IMR-90 (cell line): ENCODE measurements around the gene MCFD2. TPM values are rescaled to one million over a fixed set of nuclear protein-coding genes. Genes with fewer than 3 reads are reported as not detected.

Source experiments
- ATAC-seq: fragments of 200-7000 bp; cut with Tn5 transposase; 2 replicates; pipeline ENCODE4 v1.9.1; 2020; ENCODE audit warnings: low read depth, mild to moderate bottlenecking, moderate library complexity
- BruUV-seq: library from RNA; stranded (reverse); fragments of 400-500 nt; replicated peaks from 2 replicates; lab custom pipeline; 2021; lab: Mats Ljungman, UMichigan
- CTCF ChIA-PET: fragments of 300-600 bp; formaldehyde crosslinking; extraction: SDS; loops from one replicate; lab custom pipeline; 2021; ENCODE audit warnings: antibody characterized with exemption; lab: Yijun Ruan, JAX
- POLR2A ChIA-PET: fragments of 300-600 bp; sonication (Branson Sonifier 250); formaldehyde crosslinking; loops from one replicate; lab custom pipeline; 2022; ENCODE audit warnings: antibody characterized with exemption; ENCODE audit not compliant: unreplicated experiment; lab: Charles Lee
- DNase-seq: peaks from one replicate; pipeline ENCODE4 v3.0.0; 2013
- H2AFZ ChIP-seq: replicated peaks from 2 replicates; pipeline ENCODE3; 2013; ENCODE audit warnings: low read length, mild to moderate bottlenecking; ENCODE audit not compliant: poor library complexity
- H2AK5ac ChIP-seq: 2 replicates; pipeline ENCODE4 v1.6.1; 2013; ENCODE audit warnings: low read depth, low read length, inconsistent platforms
- H2AK9ac ChIP-seq: replicated peaks from 2 replicates; pipeline ENCODE3; 2013; ENCODE audit warnings: mild to moderate bottlenecking, low read depth, low read length, moderate library complexity; ENCODE audit not compliant: poor library complexity
- H2BK120ac ChIP-seq: 2 replicates; pipeline ENCODE4 v1.6.1; 2013; ENCODE audit warnings: low read depth, low read length, inconsistent platforms
- H2BK15ac ChIP-seq: 3 replicates; pipeline ENCODE4 v1.6.1; 2013; ENCODE audit warnings: low read depth, low read length, inconsistent platforms
- H2BK20ac ChIP-seq: 2 replicates; pipeline ENCODE4 v1.6.1; 2013; ENCODE audit warnings: low read depth, mild to moderate bottlenecking, inconsistent platforms, low read length, moderate library complexity
- H2BK5ac ChIP-seq: 2 replicates; pipeline ENCODE4 v1.6.1; 2013; ENCODE audit warnings: mild to moderate bottlenecking, low read depth, low read length, inconsistent platforms; ENCODE audit not compliant: poor library complexity, severe bottlenecking
- H3K14ac ChIP-seq: replicated peaks from 2 replicates; pipeline ENCODE4 v1.6.1; 2013; ENCODE audit warnings: low read depth, low read length, inconsistent platforms
- H3K18ac ChIP-seq: 2 replicates; pipeline ENCODE4 v1.6.1; 2013; ENCODE audit warnings: low read depth, low read length, control low read depth
- H3K23ac ChIP-seq: 2 replicates; pipeline ENCODE4 v1.6.1; 2013; ENCODE audit warnings: low read depth, low read length, inconsistent platforms
- H3K27ac ChIP-seq: 2 replicates; pipeline ENCODE4 v1.5.1; 2013; ENCODE audit warnings: mild to moderate bottlenecking, control low read depth, low read length; ENCODE audit not compliant: insufficient read depth
- H3K27me3 ChIP-seq: 2 replicates; pipeline ENCODE4 v1.6.1; 2013; ENCODE audit warnings: low read length; ENCODE audit not compliant: control insufficient read depth, insufficient read depth
- H3K36me3 ChIP-seq: 2 replicates; pipeline ENCODE4 v1.6.1; 2013; ENCODE audit warnings: low read length, mixed read lengths; ENCODE audit not compliant: control insufficient read depth, insufficient read depth
- H3K4ac ChIP-seq: 2 replicates; pipeline ENCODE4 v1.6.1; 2013; ENCODE audit warnings: low read depth, low read length, inconsistent platforms
- H3K4me1 ChIP-seq: 2 replicates; pipeline ENCODE4 v1.6.1; 2013; ENCODE audit warnings: low read length, mixed read lengths; ENCODE audit not compliant: control insufficient read depth, insufficient read depth
- H3K4me2 ChIP-seq: 2 replicates; pipeline ENCODE4 v1.6.1; 2013; ENCODE audit warnings: low read depth, mild to moderate bottlenecking, control low read depth, low read length, moderate library complexity
- H3K4me3 ChIP-seq: 2 replicates; pipeline ENCODE4 v1.5.1; 2013; ENCODE audit warnings: low read depth, mild to moderate bottlenecking, control low read depth, low read length, moderate library complexity; ENCODE audit not compliant: insufficient read depth
- H3K56ac ChIP-seq: 2 replicates; pipeline ENCODE4 v1.6.1; 2013; ENCODE audit warnings: low read length, inconsistent platforms; ENCODE audit not compliant: insufficient read depth; ENCODE audit errors: extremely low read depth
- H3K79me1 ChIP-seq, 2 experiments: 2 replicates each; pipeline ENCODE4 v1.6.1; 2013; ENCODE audit warnings: low read length in 2 of 2, inconsistent platforms in 1 of 2, low read depth in 1 of 2
- H3K9ac ChIP-seq: 2 replicates; pipeline ENCODE4 v1.6.1; 2013; ENCODE audit warnings: low read depth, low read length, control low read depth
- H3K9me1 ChIP-seq: 2 replicates; pipeline ENCODE4 v1.6.1; 2013; ENCODE audit warnings: low read length, inconsistent platforms; ENCODE audit not compliant: insufficient read depth
- H3K9me3 ChIP-seq: 2 replicates; pipeline ENCODE4 v1.6.1; 2013; ENCODE audit warnings: low read length; ENCODE audit not compliant: control insufficient read depth, insufficient read depth
- H4K20me1 ChIP-seq: 2 replicates; pipeline ENCODE4 v1.6.1; 2013; ENCODE audit warnings: low read length, inconsistent platforms; ENCODE audit not compliant: insufficient read depth
- H4K5ac ChIP-seq: 2 replicates; pipeline ENCODE4 v1.6.1; 2013; ENCODE audit warnings: mild to moderate bottlenecking, low read depth, low read length, control low read depth
- H4K8ac ChIP-seq, 2 experiments: 2 replicates each; pipeline ENCODE4 v1.6.1; 2013; ENCODE audit warnings: low read depth in 2 of 2, low read length in 2 of 2, control low read depth in 1 of 2, inconsistent platforms in 1 of 2
- H4K91ac ChIP-seq: 2 replicates; pipeline ENCODE4 v1.6.1; 2013; ENCODE audit warnings: low read depth, low read length, inconsistent platforms; ENCODE audit not compliant: insufficient read depth
- BHLHE40 ChIP-seq: fragments of 150-350 bp; IDR thresholded peaks from 2 replicates; pipeline ENCODE4 v1.6.1; 2016; ENCODE audit warnings: mild to moderate bottlenecking, low read depth, low read length
- FOS ChIP-seq: fragments of 150-350 bp; IDR thresholded peaks from 2 replicates; pipeline ENCODE4 v1.6.1; 2016; ENCODE audit warnings: low read depth, low read length
- MAFK ChIP-seq: IDR thresholded peaks from 2 replicates; pipeline ENCODE4 v1.6.1; 2012; ENCODE audit warnings: low read depth, low read length, improper control_type of control experiment
- MAZ ChIP-seq: IDR thresholded peaks from 2 replicates; pipeline ENCODE4 v1.6.1; 2012; ENCODE audit warnings: low read depth, mild to moderate bottlenecking, low read length, improper control_type of control experiment, moderate library complexity, borderline replicate concordance
- MXI1 ChIP-seq: IDR thresholded peaks from 2 replicates; pipeline ENCODE4 v1.6.1; 2012; ENCODE audit warnings: low read depth, mild to moderate bottlenecking, low read length, moderate library complexity, borderline replicate concordance
- NFE2L2 ChIP-seq: fragments of 150-350 bp; IDR thresholded peaks from 2 replicates; pipeline ENCODE4 v1.6.1; 2016; ENCODE audit warnings: low read depth, mild to moderate bottlenecking, low read length
- RAD21 ChIP-seq: IDR thresholded peaks from 2 replicates; pipeline ENCODE4 v1.6.1; 2012; ENCODE audit warnings: low read length, improper control_type of control experiment
- RCOR1 ChIP-seq: IDR thresholded peaks from 2 replicates; pipeline ENCODE4 v1.6.1; 2012; ENCODE audit warnings: mild to moderate bottlenecking, low read length, improper control_type of control experiment; ENCODE audit not compliant: insufficient replicate concordance
- RFX5 ChIP-seq: IDR thresholded peaks from 2 replicates; pipeline ENCODE4 v1.8.0; 2012; ENCODE audit warnings: low read depth, mild to moderate bottlenecking, low read length, moderate library complexity
- SMC3 ChIP-seq: fragments of 150-350 bp; IDR thresholded peaks from 2 replicates; pipeline ENCODE4 v1.6.1; 2016; ENCODE audit warnings: low read depth, mild to moderate bottlenecking, antibody characterized with exemption, low read length, moderate library complexity
- WGBS, 2 experiments: methylation state at CpG; one replicate each; pipeline versions ENCODE4 v1.1.5 to v1.1.7; 2013; ENCODE audit warnings: missing lambda C conversion rate in 2 of 2; ENCODE audit not compliant: insufficient read length in 1 of 2; ENCODE audit errors: extremely low coverage in 2 of 2; 5-methylcytosine and 5-hydroxymethylcytosine counted together
- dilution Hi-C: fragments of 300-500 bp; cut with HindIII; formaldehyde crosslinking; loops from one replicate; pipeline ENCODE4 v1.14.3; 2018; ENCODE audit warnings: low sequenced_read_pairs; ENCODE audit not compliant: unreplicated experiment
- in situ Hi-C: fragments of 300-500 bp; cut with MboI; formaldehyde crosslinking; loops from 3 replicates; pipeline ENCODE4 v1.14.3; 2019; ENCODE audit warnings: low sequenced_read_pairs, inconsistent platforms, mixed read lengths
- intact Hi-C: fragments of 100-400 bp; cut with micrococcal nuclease; formaldehyde crosslinking; loops from 2 replicates; pipeline ENCODE4 v1.10.0; 2022
- polyA plus RNA-seq, 3 experiments: library from polyadenylated mRNA; depleted of rRNA; stranded (reverse); fragments of >200 nt; gene quantifications; 2 replicates each; pipeline ENCODE4 v1.2.3, GENCODE V29; 2012; ENCODE audit warnings: low replicate concordance in 1 of 3
- total RNA-seq: library from RNA; depleted of rRNA; stranded (reverse); fragments of >200 nt; gene quantifications from 2 replicates; pipeline ENCODE4 v1.2.3, GENCODE V29; 2012
- TF ChIP-seq, protein P1 (sequence below): fragments of 150-350 bp; IDR thresholded peaks from 2 replicates; pipeline ENCODE4 v1.6.1; 2016; ENCODE audit warnings: low read depth, mild to moderate bottlenecking, low read length, moderate library complexity, borderline replicate concordance
- TF ChIP-seq, protein P2 (sequence below): fragments of 150-350 bp; IDR thresholded peaks from 2 replicates; pipeline ENCODE4 v1.6.1; 2017; ENCODE audit warnings: mild to moderate bottlenecking, antibody characterized with exemption, low read length, low read depth
- TF ChIP-seq, protein P3 (sequence below): conservative IDR thresholded peaks from 2 replicates; pipeline ENCODE4 v1.5.1; 2012; ENCODE audit warnings: mild to moderate bottlenecking, low read depth, low read length, improper control_type of control experiment

Gene MCFD2
- total and polyA plus RNA-seq, 2 of the 4 experiments (the other 2 are of a cell fraction) = 145 to 177 TPM

DNA sequence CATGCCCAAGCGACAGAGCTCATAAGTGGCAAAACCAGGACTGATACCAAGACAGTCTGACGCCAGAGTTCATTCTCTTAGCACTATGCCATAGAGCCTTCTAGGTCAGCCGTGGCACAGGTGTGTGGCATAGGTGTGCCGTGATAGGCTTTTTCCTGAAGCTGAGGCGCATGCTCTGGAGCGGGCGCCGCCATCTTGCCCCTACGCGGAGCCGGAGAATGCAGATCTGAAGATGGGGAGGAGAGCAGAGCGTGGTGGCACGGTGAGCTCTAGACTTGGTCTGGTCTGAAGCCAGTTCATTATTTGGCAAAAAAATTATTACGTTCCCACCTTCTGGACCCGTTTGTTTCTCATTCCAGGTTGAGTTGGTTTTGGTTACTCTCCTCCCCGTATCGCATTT, 16.6 kb downstream of the MCFD2 start:
- Histone ChIP-seq H3K14ac (no peak overlapping the region), H2AK9ac (no peak overlapping the region), H3K9me3 (no peaks in the 10 kb centered on the region), H2AFZ (no peak overlapping the region), H3K79me1 (no peaks in the 10 kb centered on the region), H3K4me3 (no peak overlapping the region), H4K91ac (no peak overlapping the region), H3K4me1 (no peaks in the 10 kb centered on the region), H3K27ac (no peak overlapping the region), H2AK5ac (no peak overlapping the region), H3K23ac (no peak overlapping the region), H3K4me2 (no peak overlapping the region), H3K27me3 (no peaks in the 10 kb centered on the region), H4K20me1 (no peaks in the 10 kb centered on the region), H4K5ac (no peak overlapping the region), H3K56ac (no peak overlapping the region), H3K18ac (no peak overlapping the region), H3K4ac (no peak overlapping the region), H2BK20ac (no peak overlapping the region), H3K9ac (no peak overlapping the region), H2BK15ac (no peak overlapping the region), H4K8ac (no peak overlapping the region), H2BK5ac (no peak overlapping the region), H3K9me1 (no peaks in the 10 kb centered on the region), H2BK120ac (no peak overlapping the region), H3K36me3 (peaks cover 7% of the 10 kb centered on the region)
- no peak for ATAC-seq
- ChIA-PET CTCF (no interaction called here), POLR2A (no interaction called here)
- WGBS, 2 experiments = 98% methylated on average over 8 of the region's 17 CpGs; no CpG with 5 or more reads in 1 of the 2 experiments
- intact Hi-C loops (no loop called here), dilution Hi-C loops (no loop called here), in situ Hi-C loops (no loop called here)
- no TSS peak for BruUV-seq
- TF ChIP-seq MAFK = no peak
- TF ChIP-seq MXI1 = no peak
- no peak for TF ChIP-seq BHLHE40
- no peak for TF ChIP-seq RFX5
- TF ChIP-seq, protein P1, sequence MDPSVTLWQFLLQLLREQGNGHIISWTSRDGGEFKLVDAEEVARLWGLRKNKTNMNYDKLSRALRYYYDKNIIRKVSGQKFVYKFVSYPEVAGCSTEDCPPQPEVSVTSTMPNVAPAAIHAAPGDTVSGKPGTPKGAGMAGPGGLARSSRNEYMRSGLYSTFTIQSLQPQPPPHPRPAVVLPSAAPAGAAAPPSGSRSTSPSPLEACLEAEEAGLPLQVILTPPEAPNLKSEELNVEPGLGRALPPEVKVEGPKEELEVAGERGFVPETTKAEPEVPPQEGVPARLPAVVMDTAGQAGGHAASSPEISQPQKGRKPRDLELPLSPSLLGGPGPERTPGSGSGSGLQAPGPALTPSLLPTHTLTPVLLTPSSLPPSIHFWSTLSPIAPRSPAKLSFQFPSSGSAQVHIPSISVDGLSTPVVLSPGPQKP = no peak
- TF ChIP-seq, protein P2, sequence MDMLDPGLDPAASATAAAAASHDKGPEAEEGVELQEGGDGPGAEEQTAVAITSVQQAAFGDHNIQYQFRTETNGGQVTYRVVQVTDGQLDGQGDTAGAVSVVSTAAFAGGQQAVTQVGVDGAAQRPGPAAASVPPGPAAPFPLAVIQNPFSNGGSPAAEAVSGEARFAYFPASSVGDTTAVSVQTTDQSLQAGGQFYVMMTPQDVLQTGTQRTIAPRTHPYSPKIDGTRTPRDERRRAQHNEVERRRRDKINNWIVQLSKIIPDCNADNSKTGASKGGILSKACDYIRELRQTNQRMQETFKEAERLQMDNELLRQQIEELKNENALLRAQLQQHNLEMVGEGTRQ = no peak
- no peak for TF ChIP-seq MAZ
- TF ChIP-seq SMC3 = no peak
- no peak for TF ChIP-seq FOS
- TF ChIP-seq RCOR1 = no peak
- no peak for TF ChIP-seq NFE2L2
- TF ChIP-seq, protein P3, sequence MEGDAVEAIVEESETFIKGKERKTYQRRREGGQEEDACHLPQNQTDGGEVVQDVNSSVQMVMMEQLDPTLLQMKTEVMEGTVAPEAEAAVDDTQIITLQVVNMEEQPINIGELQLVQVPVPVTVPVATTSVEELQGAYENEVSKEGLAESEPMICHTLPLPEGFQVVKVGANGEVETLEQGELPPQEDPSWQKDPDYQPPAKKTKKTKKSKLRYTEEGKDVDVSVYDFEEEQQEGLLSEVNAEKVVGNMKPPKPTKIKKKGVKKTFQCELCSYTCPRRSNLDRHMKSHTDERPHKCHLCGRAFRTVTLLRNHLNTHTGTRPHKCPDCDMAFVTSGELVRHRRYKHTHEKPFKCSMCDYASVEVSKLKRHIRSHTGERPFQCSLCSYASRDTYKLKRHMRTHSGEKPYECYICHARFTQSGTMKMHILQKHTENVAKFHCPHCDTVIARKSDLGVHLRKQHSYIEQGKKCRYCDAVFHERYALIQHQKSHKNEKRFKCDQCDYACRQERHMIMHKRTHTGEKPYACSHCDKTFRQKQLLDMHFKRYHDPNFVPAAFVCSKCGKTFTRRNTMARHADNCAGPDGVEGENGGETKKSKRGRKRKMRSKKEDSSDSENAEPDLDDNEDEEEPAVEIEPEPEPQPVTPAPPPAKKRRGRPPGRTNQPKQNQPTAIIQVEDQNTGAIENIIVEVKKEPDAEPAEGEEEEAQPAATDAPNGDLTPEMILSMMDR = no peak
- TF ChIP-seq RAD21 = no peak
- no peak for DNase-seq
